ENCODE results near the gene GPR18. TPM values are rescaled to one million over a fixed set of nuclear protein-coding genes. Genes with fewer than 3 reads are reported as not detected.

Gene GPR18
- total and polyA plus RNA-seq, 2 donors (not counting 1 experiment from before 2014, with no cell fraction given) = not detected

DNA sequence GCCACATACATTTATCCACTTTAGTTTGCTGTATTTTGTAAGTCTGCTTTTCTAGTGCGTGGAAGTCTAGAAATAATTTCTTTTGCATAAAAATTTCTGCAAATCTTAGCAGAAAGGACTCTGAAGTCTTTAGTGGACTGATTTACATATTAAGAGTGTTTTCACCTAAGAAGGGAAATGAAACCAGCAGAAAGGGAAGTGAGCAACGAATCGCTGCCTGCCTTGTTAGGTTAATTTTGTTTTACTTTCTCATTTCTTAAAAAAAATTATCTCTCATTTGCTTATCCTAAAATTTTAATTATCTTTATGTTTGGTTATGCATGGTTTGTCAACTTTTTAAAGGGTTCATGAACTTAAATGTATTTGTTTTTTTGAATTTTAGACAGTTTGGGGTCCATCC is 767 bp upstream of the GPR18 start:
- no peak overlapping the region for H2AFZ ChIP-seq (ENCODE audit: low read length)
- no peaks in the 10 kb centered on the region for H3K4me1 ChIP-seq (ENCODE audit: control insufficient read depth, extremely low read depth, insufficient read depth, low read length)
- H3K79me2 ChIP-seq (ENCODE audit: control insufficient read depth, insufficient read depth, low read length) = no peaks in the 10 kb centered on the region
- no peak for TF ChIP-seq EZH2 (IDR thresholded peaks at IDR 0.05; ENCODE audit: low read length, missing control alignments)
- TF ChIP-seq, protein P1, sequence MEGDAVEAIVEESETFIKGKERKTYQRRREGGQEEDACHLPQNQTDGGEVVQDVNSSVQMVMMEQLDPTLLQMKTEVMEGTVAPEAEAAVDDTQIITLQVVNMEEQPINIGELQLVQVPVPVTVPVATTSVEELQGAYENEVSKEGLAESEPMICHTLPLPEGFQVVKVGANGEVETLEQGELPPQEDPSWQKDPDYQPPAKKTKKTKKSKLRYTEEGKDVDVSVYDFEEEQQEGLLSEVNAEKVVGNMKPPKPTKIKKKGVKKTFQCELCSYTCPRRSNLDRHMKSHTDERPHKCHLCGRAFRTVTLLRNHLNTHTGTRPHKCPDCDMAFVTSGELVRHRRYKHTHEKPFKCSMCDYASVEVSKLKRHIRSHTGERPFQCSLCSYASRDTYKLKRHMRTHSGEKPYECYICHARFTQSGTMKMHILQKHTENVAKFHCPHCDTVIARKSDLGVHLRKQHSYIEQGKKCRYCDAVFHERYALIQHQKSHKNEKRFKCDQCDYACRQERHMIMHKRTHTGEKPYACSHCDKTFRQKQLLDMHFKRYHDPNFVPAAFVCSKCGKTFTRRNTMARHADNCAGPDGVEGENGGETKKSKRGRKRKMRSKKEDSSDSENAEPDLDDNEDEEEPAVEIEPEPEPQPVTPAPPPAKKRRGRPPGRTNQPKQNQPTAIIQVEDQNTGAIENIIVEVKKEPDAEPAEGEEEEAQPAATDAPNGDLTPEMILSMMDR (conservative IDR thresholded peaks at IDR 0.05 in 1 of 2, IDR thresholded peaks at IDR 0.05 in 1 of 2; ENCODE audit: low read depth in 1 of 2, low read length in 2 of 2) = no peak
- H3K4me3 ChIP-seq (replicated peaks in 1 of 4; ENCODE audit: control extremely low read depth in 1 of 4, insufficient read depth in 1 of 4, low read depth in 3 of 4, low read length in 4 of 4) = no peak overlapping the region
- H3K36me3 ChIP-seq (ENCODE audit: control insufficient read depth, insufficient read depth, low read length) = no peaks in the 10 kb centered on the region
- H4K20me1 ChIP-seq (ENCODE audit: control insufficient read depth, extremely low read depth, insufficient read depth, low read length) = no peaks in the 10 kb centered on the region
- no peaks in the 10 kb centered on the region for H3K9me3 ChIP-seq (ENCODE audit: control insufficient read depth, insufficient read depth, low read depth, low read length)
- H3K27ac ChIP-seq (ENCODE audit: insufficient read depth, low read length) = no peak overlapping the region
- DNase-seq (ENCODE audit: low read depth in 2 of 2) = no peak
- no peak overlapping the region for H3K9ac ChIP-seq (ENCODE audit: insufficient read depth, low read length)
- H3K4me2 ChIP-seq (ENCODE audit: extremely low read depth, insufficient read depth, low read length) = no peak overlapping the region
- H3K27me3 ChIP-seq (ENCODE audit: control insufficient read depth, insufficient read depth, low read length) = no peaks in the 10 kb centered on the region

DNA sequence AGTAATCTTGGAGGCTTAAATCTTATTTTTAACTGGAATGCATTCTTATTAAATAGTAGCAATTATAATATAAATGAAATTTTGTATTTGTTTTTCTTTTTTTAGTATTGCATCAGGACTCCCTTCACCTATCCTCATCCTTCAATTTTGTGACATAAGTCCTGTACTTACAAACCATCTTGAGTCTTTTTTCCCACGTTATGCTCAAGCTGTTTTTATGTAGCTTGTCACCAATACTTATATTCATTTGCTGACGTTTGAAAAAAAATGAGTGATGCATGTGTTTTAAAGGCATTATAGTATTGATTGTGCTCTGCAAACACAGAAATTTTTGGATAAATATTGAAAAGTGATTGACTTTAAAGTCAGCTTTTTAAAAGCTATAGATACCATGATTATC is 888 bp downstream of the GPR18 start:
- no peak overlapping the region for H3K9ac ChIP-seq (ENCODE audit: insufficient read depth, low read length)
- H4K20me1 ChIP-seq (ENCODE audit: control insufficient read depth, extremely low read depth, insufficient read depth, low read length) = no peaks in the 10 kb centered on the region
- H2AFZ ChIP-seq (ENCODE audit: low read length) = no peak overlapping the region
- no peaks in the 10 kb centered on the region for H3K9me3 ChIP-seq (ENCODE audit: control insufficient read depth, insufficient read depth, low read depth, low read length)
- no peaks in the 10 kb centered on the region for H3K36me3 ChIP-seq (ENCODE audit: control insufficient read depth, insufficient read depth, low read length)
- H3K4me1 ChIP-seq (ENCODE audit: control insufficient read depth, extremely low read depth, insufficient read depth, low read length) = no peaks in the 10 kb centered on the region
- H3K4me3 ChIP-seq (replicated peaks in 1 of 4; ENCODE audit: control extremely low read depth in 1 of 4, insufficient read depth in 1 of 4, low read depth in 3 of 4, low read length in 4 of 4) = no peak overlapping the region
- no peak overlapping the region for H3K4me2 ChIP-seq (ENCODE audit: extremely low read depth, insufficient read depth, low read length)
- H3K79me2 ChIP-seq (ENCODE audit: control insufficient read depth, insufficient read depth, low read length) = no peaks in the 10 kb centered on the region
- no peaks in the 10 kb centered on the region for H3K27me3 ChIP-seq (ENCODE audit: control insufficient read depth, insufficient read depth, low read length)
- no peak overlapping the region for H3K27ac ChIP-seq (ENCODE audit: insufficient read depth, low read length)
- TF ChIP-seq, protein P1 (conservative IDR thresholded peaks at IDR 0.05 in 1 of 2, IDR thresholded peaks at IDR 0.05 in 1 of 2; ENCODE audit: low read depth in 1 of 2, low read length in 2 of 2) = no peak
- TF ChIP-seq EZH2 (IDR thresholded peaks at IDR 0.05; ENCODE audit: low read length, missing control alignments) = no peak
- no peak for DNase-seq (ENCODE audit: low read depth in 2 of 2)

DNA sequence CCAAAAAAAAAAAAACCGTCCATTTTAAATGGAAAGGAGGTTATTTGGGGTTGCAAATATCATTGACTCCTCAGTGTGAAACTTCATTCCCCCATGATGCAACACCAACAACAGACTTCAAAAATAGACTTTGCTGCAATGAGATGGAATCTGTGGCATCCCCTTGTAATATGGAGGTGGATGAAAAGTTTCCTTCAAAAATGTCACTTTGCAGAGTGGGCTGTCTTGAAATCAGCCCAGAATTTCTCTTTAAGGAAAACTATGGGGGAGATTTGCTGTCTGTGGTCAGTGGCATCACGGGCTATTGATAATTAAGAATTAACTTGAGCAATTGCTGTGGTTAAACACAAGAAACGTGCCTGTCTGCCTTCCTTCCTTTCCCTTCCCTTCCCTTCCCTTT is 1.5 kb downstream of the GPR18 start:
- H3K27ac ChIP-seq (ENCODE audit: insufficient read depth, low read length) = no peak overlapping the region
- H2AFZ ChIP-seq (ENCODE audit: low read length) = no peak overlapping the region
- no peak overlapping the region for H3K4me2 ChIP-seq (ENCODE audit: extremely low read depth, insufficient read depth, low read length)
- DNase-seq (ENCODE audit: low read depth in 2 of 2) = peak; percentile 15 to 81
- no peaks in the 10 kb centered on the region for H3K79me2 ChIP-seq (ENCODE audit: control insufficient read depth, insufficient read depth, low read length)
- no peak overlapping the region for H3K9ac ChIP-seq (ENCODE audit: insufficient read depth, low read length)
- H3K9me3 ChIP-seq (ENCODE audit: control insufficient read depth, insufficient read depth, low read depth, low read length) = no peaks in the 10 kb centered on the region
- H3K27me3 ChIP-seq (ENCODE audit: control insufficient read depth, insufficient read depth, low read length) = no peaks in the 10 kb centered on the region
- no peaks in the 10 kb centered on the region for H3K4me1 ChIP-seq (ENCODE audit: control insufficient read depth, extremely low read depth, insufficient read depth, low read length)
- no peak overlapping the region for H3K4me3 ChIP-seq (replicated peaks in 1 of 4; ENCODE audit: control extremely low read depth in 1 of 4, insufficient read depth in 1 of 4, low read depth in 3 of 4, low read length in 4 of 4)
- H4K20me1 ChIP-seq (ENCODE audit: control insufficient read depth, extremely low read depth, insufficient read depth, low read length) = no peaks in the 10 kb centered on the region
- TF ChIP-seq, protein P1 (conservative IDR thresholded peaks at IDR 0.05 in 1 of 2, IDR thresholded peaks at IDR 0.05 in 1 of 2; ENCODE audit: low read depth in 1 of 2, low read length in 2 of 2) = no peak
- TF ChIP-seq EZH2 (IDR thresholded peaks at IDR 0.05; ENCODE audit: low read length, missing control alignments) = no peak
- H3K36me3 ChIP-seq (ENCODE audit: control insufficient read depth, insufficient read depth, low read length) = no peaks in the 10 kb centered on the region

Measured in fibroblast of lung (primary cell).